ENCODE measurements around the gene CAPZB. TPM values are rescaled to one million over a fixed set of nuclear protein-coding genes. Genes with fewer than 3 reads are reported as not detected.

Gene CAPZB
- total RNA-seq, 1 donor from 2014 or later, result 151 TPM

DNA sequence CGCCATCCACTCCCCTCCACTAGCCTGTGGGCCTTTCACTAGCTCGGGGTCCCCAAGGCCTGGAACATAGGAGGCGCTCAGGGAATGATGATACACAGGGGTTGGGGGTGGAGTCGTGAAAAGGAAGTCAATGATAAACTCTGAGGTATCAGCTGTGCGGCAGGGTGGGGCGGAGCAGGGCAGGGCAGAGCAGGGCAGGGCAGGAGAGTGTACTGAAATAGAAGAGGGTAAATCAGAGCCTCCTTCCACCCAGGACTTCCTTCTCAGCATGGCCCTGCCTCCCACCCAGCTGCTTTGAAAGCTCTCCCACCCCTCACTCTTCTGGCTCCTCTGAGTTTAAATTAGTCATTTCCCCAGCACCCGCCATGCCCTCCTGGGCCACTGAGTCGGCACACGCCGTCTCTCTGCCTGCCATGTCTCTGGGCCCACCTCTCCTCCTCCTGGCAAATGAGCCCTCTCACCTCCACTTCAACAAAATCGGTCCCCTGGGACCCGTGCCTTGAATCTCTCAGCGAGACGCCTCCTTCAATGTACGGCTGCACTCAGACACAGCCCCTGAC, 16.9 kb downstream of the CAPZB start:
- peak; percentile 40 for DNase-seq (ENCODE audit: low read depth)

DNA sequence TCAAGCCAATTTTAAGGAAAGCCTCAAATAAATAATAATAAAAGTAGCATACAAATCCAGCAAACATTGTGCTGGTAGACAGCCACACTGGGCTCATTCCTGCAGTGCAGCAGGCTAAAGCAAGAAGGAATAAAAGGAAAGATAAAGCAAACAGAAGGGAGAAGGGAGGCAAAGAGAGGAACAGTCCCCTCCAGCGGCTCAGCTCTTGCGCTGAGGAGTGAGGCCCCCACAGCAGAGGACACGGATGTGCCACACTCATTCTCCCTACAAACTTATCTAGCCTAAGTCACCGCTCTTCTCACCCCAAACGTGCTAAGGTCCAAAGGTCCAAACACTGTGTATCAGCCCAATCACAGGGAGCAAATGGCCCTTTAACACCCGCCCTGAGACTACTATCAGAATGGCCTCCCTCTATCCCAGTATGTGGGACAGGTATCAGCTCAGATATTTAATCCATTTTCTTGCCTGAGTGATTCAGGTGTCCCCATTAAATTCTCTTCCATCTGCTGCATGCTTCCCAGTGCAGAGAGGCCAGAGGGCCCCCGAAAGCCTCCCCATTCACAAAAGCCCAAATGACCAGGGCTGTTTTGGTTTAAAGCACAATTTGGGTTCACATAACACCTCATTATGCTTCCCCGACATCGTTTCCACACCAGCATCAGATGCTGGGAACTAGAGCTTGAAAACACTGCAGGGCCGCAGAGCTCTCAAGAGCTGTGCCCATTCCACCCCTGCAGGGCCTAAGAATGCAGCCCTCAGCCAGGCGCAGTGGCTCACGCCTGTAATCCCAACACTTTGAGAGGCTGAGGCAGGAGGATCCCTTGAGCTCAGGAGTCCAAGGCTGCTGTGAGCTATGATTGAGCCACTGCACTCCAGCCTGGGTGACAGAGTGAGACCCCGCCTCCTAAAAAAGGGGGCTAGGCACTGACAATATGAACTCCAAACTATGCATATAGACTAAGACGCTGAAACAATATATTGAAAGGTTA, 17.8 kb downstream of the CAPZB start:
- DNase-seq (ENCODE audit: low read depth), result no peak

DNA sequence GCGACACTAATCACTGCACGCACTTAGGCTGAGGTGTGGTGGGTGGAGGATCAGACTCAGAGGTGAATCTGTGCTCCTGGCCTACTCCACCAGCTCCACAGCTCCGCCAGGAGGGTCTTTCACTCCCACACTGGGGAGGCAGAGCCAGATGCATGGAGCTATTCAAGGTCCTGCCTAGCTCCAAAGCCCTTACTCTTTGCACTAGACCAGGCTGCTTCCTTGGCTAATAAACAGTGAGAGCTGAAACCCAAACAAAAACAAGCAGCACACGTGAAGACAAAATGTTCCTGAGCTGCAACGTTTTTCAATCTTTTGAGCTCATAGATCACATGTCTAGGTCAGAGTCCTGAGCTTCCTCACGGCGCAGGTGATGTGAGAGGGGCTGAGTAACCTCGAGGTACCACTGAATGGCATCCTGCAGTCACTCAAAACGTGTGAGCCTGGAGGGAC, 19.2 kb downstream of the CAPZB start:
- no peak for DNase-seq (ENCODE audit: low read depth)

DNA sequence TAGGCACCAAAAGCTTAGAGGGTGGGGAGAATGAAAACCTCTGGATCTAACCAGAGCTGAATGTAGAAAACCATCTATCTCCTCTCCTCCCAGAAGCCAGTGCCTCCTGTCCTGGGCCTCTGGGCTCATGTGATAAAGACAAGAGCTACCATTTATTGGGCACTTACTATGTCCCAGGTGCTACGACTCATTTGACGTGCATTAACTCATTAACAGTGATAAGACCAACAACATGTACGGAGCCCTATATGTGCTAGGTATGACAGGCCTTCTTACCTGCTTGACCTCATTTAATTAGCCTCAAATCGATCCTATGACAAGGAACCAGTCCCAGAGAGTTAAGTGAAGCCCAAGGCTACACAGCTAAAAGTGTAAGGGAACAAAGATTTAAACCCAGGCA, 19.7 kb downstream of the CAPZB start:
- no peak for DNase-seq (ENCODE audit: low read depth)

DNA sequence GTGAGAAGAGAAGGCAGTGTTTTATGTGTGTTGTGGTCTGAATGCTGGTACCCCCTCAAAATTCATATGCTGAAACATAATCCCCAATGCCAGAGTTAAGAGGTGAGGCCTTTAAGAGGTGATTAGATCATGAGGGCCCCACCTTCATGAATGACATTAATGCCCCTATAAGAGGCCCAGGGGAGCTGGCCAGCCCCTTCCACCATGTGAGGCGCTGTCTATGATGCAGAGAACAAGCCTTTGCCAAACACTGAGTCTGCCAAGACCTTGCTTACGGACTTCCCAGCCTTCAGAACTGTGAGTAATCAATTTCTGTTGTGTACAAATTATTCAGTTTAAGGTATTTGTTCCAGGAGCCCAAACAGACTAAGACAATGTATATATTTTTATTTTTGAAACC, 20.2 kb downstream of the CAPZB start:
- DNase-seq (ENCODE audit: low read depth), result no peak

DNA sequence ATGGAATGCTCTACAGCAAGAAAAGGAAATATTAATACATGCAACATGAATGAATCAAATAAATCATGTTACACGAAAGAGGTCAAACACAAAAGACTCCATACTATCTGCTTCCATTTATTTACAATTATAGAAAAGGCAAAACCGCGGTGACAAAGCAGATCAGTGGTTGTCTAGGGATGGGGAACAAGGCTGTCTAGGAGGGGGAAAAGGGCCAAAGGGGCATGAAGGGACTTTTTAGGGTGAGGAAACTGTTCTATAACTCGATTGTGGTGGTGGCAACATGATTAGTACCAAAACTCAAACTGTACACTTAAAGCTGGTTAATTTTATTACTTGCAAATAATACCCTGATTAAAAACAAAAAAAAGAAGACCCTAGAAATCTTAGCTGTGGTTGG, 20.6 kb downstream of the CAPZB start:
- DNase-seq (ENCODE audit: low read depth), result no peak

DNA sequence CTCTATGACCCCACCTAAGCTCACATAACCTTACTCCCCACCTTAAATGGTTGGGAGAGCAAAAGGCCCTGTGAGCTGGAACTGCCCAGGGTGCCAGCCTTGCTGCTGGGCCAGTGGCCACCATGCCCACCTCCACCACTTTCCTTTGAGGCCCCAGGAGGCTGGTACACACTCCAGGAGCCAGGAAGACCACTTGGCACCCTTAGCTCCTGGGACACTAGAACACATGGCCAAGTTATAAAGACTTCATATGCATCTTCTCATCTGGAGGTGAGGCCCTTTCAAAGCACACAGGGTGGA, 21.9 kb downstream of the CAPZB start:
- DNase-seq (ENCODE audit: low read depth), result no peak

DNA sequence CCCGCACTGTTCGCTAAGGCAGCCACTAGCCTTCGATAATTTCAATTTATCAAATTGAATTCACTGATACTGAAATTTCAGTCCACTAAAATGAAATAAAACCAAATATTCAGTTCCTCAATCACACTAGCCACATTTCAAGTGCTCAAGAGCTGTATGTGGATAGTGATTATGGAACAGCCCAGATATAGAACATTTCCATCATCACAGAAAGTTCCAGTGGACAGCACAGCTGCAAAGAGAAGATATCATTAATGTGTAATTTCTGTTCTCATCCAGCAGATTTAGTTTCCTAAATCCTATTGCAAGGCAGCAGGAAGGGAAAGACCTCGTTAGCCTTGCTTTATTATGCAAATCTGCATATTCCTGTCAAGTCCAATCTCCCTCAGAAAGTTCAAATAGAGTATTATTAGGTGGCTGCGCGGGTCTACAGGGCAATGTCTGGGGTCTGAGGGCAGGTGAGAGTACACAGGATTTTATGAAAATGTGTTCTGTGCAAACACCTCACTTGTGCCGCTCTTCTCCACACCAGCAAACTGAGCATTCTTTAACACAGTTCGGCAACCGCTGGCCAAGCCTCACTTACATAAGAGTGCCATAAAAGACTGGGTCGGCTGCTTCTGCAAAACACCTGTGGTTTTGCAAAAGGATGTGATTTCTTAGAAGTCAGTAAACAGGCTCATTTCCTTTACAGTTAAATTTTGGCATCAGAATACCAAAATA, 22.4 kb downstream of the CAPZB start:
- peak; percentile 50 for DNase-seq (ENCODE audit: low read depth)

DNA sequence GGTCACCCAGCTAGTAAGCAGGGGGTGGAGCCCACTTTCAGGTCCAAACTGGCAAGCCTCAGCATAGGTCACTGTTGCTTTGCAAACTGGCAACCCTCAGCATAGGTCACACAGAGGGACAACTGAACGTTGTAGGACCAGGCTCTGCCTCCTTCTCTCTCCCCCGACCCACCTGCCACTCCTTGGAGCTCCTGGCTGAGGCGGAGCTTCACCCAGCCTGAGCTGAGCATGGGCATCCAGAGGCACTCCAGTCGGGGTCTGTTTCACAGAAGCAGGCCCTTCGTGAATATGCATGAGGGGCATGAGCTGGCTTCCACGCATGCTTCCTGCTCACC, 24.2 kb downstream of the CAPZB start:
- DNase-seq (ENCODE audit: low read depth), result no peak

DNA sequence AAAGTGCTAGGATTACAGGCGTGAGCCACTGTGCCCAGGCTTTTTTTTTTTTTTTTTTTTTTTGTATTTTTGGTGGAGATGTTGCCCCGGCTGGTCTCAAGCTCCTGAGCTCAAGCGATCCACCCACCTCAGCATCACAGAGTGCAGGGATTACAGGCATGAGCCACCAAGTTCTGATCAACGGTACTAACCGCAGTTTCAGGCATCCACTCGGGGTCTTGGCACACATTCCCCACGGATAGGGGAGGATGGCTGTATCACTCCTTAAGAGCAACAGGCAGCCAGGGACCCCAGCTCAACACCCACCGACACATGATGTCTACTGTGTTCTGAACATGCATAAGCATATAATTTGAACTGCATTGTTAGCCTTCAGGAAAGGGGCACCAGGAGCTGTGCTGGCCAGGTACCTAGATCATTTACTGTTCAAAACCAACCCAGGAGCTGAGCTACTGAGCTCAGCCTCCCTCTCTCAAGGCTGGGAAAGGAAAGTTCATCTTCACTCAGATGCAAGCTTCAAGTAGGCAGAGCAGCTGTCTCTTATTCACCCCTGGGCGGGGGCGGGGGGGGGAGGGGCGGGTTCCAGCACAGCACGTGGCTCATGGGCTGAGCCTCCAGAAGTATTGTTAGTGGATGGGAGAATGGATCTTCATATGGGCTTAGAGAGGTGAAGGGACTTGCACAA, 24.7 kb downstream of the CAPZB start:
- DNase-seq (ENCODE audit: low read depth), result no peak

DNA sequence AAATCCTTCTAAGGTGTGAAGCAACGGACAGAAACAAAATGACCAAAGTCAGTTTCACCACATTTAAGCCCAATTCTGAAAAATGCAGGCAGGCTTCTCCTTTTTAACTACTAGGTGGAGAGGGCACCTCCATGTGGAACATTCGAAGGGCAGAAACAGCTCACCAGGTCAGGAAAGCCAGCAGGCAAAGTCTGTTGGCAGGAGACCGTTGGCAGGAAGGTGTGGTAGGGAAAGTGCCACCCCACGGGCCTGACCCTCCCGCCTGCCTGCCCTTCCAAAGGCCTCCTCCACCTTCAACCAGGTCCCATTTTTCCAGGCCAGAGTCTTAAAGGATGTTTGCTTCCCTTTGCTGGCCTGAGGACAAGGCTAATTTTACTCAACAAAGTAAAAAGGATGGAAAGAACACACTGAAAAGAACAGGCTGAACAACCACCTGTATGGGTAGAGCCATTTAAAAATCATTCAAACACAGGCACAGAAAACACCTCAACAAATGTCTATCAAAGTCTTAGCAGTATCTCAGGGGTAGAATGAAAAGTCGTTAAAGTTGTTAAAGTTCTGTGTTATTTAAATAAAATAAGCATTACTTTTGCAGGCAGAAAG, 26.4 kb downstream of the CAPZB start:
- peak; percentile 31 for DNase-seq (ENCODE audit: low read depth)

DNA sequence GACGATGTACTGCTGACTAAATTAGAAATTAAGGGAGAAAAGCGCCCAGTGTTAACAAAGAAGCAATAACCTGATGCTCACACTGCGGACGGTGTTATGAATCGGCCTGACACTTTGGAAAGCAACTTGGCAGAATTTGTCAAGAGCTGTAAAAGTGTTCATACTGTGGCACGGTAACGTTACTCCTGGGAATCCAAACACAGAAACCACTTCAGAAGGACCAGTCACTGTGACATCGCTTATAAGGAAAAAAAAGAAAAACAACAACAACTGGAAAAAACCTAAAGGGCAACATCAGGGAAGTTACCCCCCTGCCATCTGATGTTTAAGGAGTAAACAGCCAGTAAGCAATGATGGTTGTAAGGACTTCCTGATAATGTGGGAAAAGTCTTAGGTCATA, 27.7 kb downstream of the CAPZB start:
- DNase-seq (ENCODE audit: low read depth), result no peak

DNA sequence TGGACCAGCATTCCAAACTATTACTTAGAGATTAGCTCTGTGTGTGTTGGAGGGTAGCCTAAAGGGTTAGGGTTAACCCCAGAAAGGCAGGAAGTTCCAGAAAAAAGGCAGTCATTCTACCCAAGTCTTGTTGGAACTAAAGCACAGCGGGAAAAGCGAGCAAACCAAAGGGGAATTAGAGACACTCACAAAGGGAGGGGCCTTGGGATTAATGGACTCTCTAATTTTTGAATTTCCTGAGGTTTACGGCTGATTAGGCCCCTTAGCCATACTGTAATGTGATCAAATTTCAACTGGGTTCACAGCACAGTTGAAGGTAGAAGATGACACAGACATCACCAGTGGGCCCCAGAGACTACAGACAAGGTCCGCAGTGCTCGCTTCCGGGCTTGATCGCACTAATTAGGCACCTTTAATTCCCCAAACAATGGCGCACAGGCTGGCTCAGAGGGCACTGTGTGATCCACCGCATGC, 28.3 kb downstream of the CAPZB start:
- no peak for DNase-seq (ENCODE audit: low read depth)

DNA sequence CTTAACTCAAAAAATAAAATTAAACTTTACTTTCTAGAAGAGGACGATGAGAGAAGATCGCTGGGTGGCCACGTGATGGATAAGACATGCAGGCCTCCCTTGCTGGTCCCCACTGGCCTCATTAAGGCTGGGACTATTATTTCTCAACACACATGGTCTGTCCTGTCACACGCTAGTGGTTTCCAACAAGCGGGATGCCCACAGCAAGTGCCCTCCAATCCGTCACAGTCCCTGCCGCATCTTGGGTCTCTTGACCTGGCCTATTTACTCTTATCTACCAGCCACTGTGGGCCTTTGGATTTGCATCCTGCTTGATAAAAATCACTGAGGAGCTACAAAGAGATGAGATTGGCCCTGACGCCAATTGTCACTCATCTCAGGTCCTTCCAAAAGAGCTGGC, 30.0 kb downstream of the CAPZB start:
- no peak for DNase-seq (ENCODE audit: low read depth)

DNA sequence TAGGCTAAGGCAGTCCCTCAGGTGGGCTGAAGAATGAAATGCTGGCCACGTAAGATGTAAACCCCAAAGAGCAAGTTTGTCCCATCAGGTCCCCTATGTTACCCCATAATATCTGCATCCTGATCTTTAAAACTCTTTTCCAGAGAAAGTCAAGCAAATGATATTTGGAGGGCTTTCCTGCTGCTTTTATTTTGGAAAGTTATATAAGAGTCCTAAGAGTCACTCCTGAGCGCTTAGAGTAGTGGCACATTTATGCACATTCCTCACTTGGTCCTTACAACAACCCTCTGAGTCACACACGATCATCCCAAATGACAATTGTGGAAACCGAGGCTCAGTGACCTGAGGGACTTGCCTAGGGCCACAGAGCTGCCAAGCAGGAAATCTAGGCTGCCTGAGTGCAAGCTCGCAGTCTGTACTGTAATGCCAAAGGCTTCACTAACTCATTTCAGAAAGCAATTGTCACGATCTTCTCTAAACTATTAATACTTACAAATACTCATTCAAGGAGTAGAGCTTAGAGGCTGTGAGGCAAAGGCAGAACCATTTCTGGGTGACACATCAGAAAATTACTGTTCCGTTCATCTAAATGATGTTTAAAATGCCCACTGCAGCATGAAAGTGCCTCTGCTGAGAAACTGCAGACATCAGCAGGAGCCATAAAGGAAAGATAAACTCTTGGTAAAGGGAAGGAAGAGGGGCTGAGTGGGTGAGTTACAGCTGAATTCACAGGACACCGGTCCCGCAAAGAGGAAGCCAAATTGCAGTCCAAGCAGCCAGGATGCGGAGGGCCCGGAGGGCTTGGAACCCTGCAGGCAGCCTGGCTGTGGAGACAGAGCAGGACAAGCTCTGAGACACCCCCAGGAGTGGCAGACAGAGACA, 30.8 kb downstream of the CAPZB start:
- DNase-seq (ENCODE audit: low read depth), result peak; percentile 25

DNA sequence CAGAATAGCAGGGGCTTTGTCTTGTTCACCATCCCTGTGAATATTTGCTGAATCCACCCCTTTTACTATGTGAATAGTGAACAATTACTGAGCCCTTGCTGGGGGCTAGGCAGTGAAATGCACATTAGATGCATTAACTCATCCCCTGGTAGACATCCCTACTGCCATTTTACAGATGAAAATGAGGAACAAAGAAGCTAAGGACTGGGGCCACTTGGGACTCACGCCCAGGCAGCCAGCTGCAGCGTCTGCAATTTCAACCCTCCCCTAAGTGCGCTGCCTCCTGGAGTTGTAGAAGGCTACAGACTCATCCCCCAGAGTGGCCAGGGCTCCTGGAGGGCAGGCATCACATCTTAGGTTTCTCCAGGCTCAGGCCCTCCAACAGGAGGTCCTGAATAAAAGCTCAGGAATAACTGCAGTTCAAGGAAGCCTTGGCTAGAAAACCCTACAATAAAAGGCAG, 31.6 kb downstream of the CAPZB start:
- DNase-seq (ENCODE audit: low read depth), result no peak

DNA sequence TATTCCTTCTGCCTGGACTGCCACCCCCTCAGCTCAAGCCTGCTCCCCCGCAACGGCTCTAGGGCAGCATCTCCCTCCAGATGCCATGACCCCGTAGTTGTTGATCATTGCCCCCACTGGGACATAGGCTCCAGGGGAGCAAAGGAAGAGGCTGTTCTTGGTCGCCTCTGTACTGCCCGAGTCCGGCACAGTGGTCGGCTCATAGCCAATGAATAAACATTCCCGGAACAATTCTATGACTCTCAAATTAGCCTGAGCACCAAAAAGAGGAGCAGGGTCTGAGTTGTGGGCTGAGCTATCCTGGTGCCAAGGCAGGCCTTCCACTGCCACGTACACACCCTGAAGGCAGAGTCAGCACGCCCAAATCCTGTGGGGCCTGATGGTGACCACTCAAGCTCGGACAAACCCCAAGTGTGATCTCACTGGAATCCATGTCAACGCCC, 33.1 kb downstream of the CAPZB start:
- peak; percentile 49 for DNase-seq (ENCODE audit: low read depth)

DNA sequence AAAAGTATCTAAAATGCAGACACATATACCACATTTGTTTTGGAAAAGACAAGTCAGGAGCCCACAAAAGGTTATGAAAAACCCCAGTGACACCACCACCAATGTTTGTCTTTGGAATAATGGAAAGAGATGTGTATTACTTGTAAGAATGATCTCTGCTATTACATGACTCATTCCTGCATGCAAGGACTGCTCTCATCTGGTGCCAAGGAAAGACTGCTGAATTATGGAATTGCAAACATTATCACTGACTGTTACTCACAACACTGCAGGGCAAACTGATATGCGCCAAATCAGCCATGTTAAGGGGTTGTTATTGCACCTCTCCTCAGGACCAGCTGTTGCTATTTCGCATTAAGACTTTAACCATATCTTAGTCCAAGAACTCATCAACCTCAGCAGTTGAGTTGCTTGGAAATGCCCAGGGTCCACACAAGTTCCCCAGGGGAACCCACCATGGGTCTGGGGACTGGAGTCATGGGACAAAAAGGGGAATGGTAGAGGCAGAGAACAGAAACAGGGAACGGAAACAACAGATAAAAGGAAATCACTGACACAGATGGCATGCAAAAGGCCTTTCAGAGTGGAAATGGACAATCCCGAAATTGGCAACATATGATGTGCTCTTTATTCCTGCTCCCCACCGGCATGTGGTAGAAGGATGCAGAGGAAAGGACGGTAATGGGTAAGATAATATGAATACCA, 34.4 kb downstream of the CAPZB start:
- DNase-seq (ENCODE audit: low read depth), result peak; percentile 83

DNA sequence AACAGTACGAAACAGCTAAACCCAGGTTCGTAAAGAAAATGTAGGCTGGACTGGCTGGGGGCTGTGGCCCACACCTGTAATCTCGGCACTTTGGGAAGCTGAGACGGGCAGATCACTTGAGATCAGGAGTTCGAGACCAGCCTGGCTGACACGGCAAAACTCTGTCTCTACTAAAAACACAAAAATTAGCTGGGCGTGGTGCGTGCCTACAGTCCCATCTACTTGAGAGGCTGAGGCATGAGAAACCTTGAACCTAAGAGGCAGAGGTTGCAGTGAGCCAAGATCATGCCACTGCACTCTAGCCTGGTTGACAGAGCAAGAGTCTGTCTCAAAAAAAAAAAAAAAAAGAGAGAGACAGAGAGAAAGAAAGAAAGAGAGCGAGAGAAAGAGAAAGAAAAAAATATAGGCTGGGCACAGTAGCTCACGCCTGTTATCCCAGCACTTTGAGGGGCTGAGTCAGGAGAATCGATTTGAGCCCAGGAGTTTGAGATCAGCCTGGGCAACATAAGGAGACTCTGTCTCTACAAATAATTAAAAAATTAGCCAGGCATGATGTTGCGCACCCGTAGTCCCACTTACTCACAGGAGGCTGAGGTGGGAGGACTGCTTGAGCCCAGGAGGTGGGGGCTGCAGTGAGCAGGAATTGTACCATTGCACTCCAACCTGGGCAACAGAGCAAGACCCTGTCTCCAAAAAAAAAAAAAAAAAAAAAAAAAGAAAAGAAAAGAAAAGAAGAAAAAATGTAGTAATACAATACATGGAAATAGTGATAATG, 35.7 kb downstream of the CAPZB start:
- DNase-seq (ENCODE audit: low read depth), result no peak
